HepG2 (cell line): Measurements from ENCODE around the gene SPATA31E1.

ENCODE experiments used
- REPIN1 ChIP-seq: sonication (generic); formaldehyde crosslinking; IDR thresholded peaks from 2 replicates; pipeline ENCODE4 v1.8.0; 2022; ENCODE audit warnings: missing genetic modification reagents, low read depth, mild to moderate bottlenecking, borderline replicate concordance
- TF ChIP-seq, protein P1 (sequence below): sonication (generic); formaldehyde crosslinking; IDR thresholded peaks from 2 replicates; pipeline ENCODE4 v1.5.1; 2020; ENCODE audit warnings: mild to moderate bottlenecking, moderate library complexity, missing genetic modification reagents

DNA sequence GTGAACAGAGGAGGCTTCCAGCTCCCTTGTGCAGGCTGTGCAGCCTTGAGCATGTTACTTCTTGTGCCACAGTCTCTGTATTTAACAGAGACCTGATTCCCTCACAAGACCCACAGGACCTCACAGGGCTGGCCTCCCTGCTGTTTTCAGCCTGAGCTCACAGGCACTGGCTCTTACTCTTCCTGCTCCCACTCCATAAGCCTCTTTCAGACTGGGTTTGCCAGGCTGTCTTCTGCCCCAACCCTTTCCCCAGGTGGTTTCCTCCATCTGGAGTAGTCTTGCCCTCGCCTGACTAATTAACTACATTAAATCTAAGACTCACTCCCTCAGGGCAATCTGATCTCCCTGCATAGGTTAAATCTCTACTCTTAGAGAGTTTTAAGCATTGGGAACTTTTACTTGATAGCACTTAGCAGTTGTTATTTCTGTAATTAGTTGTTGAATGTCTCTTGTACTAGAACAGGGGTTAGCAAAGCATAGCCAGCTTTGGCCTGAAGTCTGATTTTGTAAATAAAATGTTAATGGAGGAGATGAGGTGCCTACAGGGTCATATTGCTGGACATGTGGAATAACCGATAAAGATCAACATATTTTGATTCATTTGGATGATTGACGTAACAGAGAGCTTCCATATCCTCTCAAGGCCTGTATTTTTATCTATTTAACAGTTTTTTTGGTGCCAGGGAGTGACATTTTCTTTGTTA lies 28.6 kb upstream of the SPATA31E1 start:
- TF ChIP-seq REPIN1 (CRISPR knock-in tag) = no peak
- TF ChIP-seq, protein P1, sequence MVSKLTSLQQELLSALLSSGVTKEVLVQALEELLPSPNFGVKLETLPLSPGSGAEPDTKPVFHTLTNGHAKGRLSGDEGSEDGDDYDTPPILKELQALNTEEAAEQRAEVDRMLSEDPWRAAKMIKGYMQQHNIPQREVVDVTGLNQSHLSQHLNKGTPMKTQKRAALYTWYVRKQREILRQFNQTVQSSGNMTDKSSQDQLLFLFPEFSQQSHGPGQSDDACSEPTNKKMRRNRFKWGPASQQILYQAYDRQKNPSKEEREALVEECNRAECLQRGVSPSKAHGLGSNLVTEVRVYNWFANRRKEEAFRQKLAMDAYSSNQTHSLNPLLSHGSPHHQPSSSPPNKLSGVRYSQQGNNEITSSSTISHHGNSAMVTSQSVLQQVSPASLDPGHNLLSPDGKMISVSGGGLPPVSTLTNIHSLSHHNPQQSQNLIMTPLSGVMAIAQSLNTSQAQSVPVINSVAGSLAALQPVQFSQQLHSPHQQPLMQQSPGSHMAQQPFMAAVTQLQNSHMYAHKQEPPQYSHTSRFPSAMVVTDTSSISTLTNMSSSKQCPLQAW (CRISPR knock-in tag) = no peak
